Glomerular endothelial cell (primary cell): ENCODE data around the gene ATRNL1. TPM values are rescaled to one million over a fixed set of nuclear protein-coding genes. Genes with fewer than 3 reads are reported as not detected.

ENCODE experiments used
- DNase-seq: peaks from one replicate; pipeline ENCODE4 v3.0.0-alpha.2; 2011; ENCODE audit warnings: low read depth, low spot score; ENCODE audit errors: extremely low read depth
- total RNA-seq: library from RNA; depleted of rRNA; stranded (reverse); fragments of >200 nt; gene quantifications from 2 replicates; pipeline ENCODE4 v1.2.3, GENCODE V29; 2015

Gene ATRNL1
- total RNA-seq, 1 donor from 2014 or later = 5.3 TPM

DNA sequence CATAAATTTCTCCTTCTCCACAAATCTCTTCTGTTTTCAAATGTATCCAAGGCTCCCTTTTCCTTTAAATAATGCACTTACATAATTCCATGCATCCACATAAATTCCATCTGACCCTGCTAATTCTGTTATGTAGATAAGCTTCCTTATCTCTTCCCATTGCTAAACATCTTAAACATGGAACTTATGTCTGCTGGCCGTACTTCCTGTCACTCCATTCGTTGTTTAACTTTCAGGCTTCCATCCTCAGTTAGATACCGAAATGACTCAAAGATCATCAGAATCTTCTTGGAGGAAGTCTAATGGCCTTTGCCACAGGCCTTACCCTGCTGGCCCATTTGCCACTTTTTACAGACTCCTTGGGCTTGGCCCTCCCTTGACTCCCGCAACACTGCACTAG, 848.9 kb downstream of the ATRNL1 start:
- no peak for DNase-seq

GRCh38 chr10:115944538-115944937, 851.4 kb downstream of the ATRNL1 start:
- DNase-seq = no peak

GRCh38 chr10:115945701-115946445, 852.7 kb downstream of the ATRNL1 start:
- DNase-seq = no peak

DNA sequence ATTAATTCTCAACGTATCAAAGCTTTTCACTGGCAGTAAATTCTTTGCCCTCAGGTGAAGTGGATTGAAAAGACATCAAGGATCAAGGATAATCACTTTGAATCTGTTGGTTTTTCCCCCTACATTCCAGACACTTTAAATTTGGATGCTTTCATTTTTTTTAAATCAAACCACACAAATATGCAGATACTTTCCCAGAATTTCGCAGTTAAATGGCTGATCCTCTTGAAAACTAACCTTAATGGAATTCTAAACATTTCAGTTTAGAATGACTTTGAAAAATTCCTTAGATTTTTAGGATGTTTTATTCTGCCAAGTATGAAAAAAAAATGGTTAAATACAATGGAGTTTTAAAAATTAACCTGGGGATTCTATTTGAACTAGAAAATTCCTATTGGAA, 853.9 kb downstream of the ATRNL1 start:
- DNase-seq = no peak

DNA sequence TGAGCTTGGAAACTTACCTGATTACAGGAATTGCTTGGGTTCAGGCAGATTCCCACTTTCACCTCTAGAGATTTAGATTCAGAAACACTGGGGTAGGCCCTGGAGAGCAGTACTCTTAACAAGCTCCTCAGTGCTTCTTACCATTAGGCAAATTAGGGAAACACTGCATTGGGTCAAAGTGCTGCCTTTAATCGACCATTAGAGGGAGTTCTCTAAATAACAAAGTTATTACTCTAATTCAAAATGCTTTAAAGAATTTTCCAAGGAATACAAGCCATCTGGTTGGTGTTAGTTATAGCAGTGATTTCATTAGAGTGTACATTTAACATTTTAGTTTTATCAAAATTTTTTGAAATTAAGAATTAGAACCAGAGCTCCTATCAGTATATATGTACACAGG, 855.3 kb downstream of the ATRNL1 start:
- no peak for DNase-seq

- no peak for DNase-seq
These were observed 856.2 kb downstream of the ATRNL1 start for GRCh38 chr10:115949282-115949844.

- DNase-seq = no peak
These were observed 857.2 kb downstream of the ATRNL1 start for GRCh38 chr10:115950320-115950719.

- DNase-seq = no peak
These were observed 858.1 kb downstream of the ATRNL1 start for GRCh38 chr10:115951242-115951641.

- DNase-seq = no peak
These were observed 860.1 kb downstream of the ATRNL1 start for GRCh38 chr10:115953281-115953680.

GRCh38 chr10:115953968-115954367, 860.8 kb downstream of the ATRNL1 start:
- DNase-seq = no peak

- no peak for DNase-seq
These were observed 863.3 kb downstream of the ATRNL1 start for GRCh38 chr10:115956225-115957011.

DNA sequence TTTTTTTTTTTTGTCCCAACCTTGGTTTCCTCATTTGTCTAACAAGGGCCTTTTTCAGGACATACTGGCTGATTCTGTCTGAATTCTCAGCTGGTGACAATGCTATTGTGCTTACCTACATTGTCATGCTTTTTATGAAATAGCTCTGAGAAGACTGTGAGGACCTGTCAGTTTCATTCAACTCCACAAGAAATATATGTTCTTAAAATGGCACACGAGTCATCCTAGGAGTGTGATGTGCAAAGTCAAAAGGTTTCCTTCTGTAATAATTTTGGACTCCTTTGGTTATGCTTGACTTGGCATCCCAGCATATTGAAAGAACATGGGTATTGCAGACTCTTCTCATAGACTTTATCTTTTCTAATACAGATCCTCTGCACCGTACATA, 863.8 kb downstream of the ATRNL1 start:
- no peak for DNase-seq

DNA sequence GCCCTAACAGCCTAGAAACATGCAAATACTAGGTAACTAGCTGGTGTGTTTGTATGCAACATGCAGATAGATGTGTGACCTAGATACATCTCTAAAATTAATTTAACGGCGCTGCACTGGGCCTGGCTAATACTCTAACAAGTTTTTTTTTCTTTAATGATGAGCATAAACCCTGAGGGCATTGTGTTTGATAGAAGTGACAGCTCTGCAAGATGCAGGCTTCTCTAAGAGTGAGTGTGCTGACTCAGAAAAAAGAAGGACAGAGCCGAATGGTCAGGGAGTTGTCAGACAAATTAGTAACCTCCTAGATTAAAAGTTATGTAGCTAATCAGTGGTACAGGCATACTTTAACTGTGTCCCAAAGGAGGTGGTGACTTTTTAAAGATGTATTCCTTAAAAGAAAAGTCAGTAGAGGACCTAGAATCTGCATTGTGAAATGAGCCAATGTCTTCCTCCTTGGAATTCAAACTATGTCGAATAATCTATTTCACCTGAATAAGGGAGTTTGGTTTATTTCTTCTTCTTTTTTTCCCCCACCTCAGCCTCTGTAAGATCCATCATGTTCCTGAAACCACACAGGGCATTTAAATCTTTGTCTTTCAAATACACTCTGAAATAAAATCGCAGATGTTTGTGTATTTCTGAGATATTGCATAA, 864.7 kb downstream of the ATRNL1 start:
- no peak for DNase-seq

- DNase-seq = no peak
These were observed 870.7 kb downstream of the ATRNL1 start for GRCh38 chr10:115963848-115964247.

DNA sequence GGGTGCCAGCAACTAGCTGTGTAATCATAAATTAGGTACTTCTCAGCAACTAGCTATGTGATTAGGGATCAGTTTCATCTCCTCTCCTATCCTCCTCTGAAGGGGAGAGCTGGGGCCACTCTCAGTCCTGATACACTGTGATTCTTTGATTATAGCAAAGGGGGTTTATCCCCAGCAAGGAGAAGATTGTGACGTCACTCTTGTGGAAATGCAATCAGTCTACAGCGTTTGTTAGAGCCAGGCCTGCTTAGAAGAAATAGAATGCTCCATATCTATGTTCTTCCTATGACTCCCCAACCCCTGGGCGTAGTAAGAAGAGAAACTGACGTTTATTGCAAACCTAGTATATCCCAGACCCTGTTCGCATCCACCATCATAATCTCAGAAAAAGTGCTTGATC, 871.7 kb downstream of the ATRNL1 start:
- no peak for DNase-seq

DNA sequence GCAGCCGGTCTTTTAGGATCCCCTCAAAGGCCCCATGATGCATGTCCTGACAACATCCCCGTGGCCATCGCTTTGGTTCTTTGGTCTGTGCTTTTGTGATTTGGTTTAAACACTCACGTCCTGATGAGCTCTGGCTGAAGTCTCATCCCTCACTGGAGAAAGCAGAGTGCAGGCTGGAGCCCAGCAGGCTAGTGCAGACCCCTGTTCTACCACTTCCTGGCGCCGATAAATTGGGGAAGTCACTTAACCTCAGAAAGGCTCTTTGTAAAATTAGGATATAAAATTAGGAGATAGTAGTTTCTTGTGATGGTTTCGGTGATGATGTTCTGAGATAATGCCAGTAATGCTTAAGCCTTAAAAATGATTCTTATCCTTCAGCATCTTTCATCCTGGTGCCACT, 872.2 kb downstream of the ATRNL1 start:
- no peak for DNase-seq

- no peak for DNase-seq
These were observed 875.1 kb downstream of the ATRNL1 start for GRCh38 chr10:115968236-115968635.

- DNase-seq = no peak
These were observed 876.4 kb downstream of the ATRNL1 start for GRCh38 chr10:115969591-115969990.

- DNase-seq = no peak
These were observed 878.8 kb downstream of the ATRNL1 start for GRCh38 chr10:115971921-115972320.

- DNase-seq = no peak
These were observed 879.3 kb downstream of the ATRNL1 start for GRCh38 chr10:115972426-115972825.

DNA sequence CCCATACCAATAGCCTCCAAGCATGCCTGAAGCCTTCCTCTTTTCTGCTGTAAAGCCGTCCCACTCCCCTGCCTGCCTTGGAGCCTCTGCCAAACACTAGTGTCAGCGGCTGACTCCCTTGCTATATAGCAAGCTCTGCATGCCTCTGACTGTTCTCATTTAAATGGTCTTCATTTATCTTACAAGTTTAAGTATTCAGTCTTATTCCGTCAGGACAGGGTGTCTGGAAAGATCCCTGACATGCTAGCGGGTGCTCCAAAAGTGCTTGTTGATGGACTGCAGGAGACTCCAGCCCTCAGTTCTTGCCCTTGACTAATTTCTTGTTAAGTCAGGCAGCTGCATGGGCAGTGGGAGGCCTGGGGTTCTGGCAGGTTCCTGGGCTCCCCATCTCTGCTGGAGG, 881.2 kb downstream of the ATRNL1 start:
- DNase-seq = no peak
